GM12865 (cell line): Measurements from ENCODE around the gene WDR1.

Source experiments
- DNase-seq: peaks from one replicate; pipeline ENCODE4 v3.0.0; 2010; ENCODE audit warnings: low read depth
- H3K4me3 ChIP-seq: 2 replicates; pipeline ENCODE4 v1.5.1; 2011; ENCODE audit warnings: mild to moderate bottlenecking, low read depth, low read length, control low read depth
- TF ChIP-seq, protein P1 (sequence below): IDR thresholded peaks from 2 replicates; pipeline ENCODE4 v1.5.1; 2011; ENCODE audit warnings: low read length, control low read depth, low read depth, inconsistent platforms; ENCODE audit not compliant: insufficient read depth; ENCODE audit errors: missing control alignments

WDR1 gene

DNA sequence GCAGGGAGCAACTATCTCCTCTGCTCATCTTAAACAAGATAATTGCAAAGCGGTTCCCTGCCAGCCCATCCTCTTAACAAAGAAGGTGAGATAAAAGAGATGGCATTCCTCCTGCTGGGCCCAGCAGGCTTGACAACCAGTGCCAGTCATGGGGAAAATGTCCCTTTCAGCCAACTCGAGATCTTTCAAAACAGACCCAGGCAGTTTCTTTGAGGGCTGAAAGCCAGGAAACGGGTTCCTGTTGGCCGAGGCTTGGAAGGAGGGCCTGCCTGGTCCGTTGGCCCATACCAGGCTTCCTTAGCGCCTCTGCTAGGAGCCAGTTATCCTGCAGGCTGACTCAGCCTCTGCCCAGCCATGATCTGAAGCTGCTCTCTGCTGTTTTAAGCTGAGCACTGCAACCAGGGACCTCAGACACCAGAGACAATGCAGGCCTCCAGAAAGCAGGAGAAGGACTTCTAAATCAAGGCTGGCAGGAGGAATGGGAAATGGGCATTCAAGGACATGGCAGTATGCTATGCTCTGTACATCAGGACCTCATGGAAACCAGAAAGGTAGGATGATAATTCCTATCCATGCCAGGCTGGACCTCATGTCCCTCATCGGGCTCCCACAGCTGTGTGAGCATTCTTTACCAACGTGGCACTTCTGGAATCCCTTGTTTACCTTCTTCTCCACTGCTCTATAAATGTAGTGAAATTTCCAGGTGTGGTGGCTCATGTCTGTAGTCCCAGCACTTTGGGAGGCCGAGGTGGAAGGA, 52.9 kb downstream of the WDR1 start:
- TF ChIP-seq, protein P1, sequence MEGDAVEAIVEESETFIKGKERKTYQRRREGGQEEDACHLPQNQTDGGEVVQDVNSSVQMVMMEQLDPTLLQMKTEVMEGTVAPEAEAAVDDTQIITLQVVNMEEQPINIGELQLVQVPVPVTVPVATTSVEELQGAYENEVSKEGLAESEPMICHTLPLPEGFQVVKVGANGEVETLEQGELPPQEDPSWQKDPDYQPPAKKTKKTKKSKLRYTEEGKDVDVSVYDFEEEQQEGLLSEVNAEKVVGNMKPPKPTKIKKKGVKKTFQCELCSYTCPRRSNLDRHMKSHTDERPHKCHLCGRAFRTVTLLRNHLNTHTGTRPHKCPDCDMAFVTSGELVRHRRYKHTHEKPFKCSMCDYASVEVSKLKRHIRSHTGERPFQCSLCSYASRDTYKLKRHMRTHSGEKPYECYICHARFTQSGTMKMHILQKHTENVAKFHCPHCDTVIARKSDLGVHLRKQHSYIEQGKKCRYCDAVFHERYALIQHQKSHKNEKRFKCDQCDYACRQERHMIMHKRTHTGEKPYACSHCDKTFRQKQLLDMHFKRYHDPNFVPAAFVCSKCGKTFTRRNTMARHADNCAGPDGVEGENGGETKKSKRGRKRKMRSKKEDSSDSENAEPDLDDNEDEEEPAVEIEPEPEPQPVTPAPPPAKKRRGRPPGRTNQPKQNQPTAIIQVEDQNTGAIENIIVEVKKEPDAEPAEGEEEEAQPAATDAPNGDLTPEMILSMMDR, result peak; percentile 14
- H3K4me3 ChIP-seq, result no peak overlapping the region
- DNase-seq, result no peak

DNA sequence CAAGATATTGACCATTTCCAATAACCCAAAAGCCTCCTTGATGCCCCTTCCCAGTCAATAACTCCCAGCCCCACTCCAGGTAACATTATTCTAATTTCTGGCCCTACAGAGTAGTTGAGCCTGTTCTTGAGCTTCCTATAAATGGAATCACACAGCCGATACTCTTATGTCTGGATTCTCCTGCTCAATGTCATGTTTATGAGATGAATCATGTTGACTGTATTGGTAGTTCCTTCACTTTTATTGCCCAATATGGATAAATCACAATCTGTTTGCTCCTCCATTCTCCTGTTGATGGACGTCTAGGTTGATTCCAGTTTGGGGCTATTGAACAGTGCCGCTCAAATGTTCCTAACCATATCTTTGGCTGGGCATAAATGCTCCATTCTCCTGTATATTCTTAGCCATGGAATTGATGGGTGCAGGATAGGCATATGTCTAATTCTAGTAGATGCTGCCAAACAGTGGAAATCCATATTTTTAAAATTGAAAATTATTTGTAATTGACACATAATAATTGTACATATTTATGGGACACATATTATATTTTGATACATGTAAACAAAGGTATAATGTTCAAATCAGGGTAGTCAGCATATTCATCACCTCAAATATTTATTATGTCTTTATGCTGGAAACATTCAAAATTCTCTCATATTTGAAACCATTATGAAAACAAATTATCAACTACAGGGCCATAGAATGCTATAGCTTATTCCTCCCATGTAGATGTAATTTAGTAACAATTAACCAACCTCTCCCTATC, 54.8 kb downstream of the WDR1 start:
- no peak overlapping the region for H3K4me3 ChIP-seq
- DNase-seq, result no peak
- TF ChIP-seq, protein P1, result no peak

DNA sequence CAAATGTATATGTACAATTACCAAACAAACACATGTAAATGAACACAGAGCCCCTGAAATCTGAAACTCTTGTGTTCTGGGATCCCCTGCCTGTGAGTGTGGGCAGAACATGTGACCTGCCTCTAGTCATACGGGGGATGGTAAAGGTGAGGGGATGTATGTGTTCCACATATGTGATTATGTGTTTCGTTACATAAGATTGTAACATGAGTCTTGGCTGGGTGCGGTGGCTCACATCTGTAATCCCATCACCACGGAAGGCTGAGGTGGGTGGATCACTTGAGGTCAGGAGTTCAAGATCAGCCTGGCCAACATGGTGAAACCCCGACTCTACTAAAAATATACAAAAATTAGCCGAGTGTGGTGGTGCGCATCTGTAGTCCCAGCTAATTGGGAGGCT, 58.2 kb downstream of the WDR1 start:
- no peak overlapping the region for H3K4me3 ChIP-seq
- TF ChIP-seq, protein P1, result no peak
- no peak for DNase-seq

DNA sequence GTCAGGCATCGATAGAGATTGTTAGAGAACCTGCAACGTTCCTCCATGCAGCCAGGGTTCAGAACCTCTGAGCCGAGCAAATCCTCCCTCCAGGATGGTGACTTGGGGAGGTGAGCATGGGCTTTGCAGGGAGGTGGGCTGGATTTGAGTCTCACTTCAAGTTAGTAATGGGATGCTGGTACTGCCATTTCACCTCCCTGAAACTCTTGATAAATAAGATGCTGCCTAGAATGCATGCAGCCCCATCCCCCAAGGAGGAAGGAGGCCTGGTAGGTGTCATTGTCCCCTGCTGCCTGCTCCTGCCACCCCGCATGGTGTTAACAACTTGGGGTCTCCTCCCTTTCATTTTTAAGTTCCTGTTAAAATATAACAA, 59.6 kb downstream of the WDR1 start:
- TF ChIP-seq, protein P1, result no peak
- DNase-seq, result no peak

DNA sequence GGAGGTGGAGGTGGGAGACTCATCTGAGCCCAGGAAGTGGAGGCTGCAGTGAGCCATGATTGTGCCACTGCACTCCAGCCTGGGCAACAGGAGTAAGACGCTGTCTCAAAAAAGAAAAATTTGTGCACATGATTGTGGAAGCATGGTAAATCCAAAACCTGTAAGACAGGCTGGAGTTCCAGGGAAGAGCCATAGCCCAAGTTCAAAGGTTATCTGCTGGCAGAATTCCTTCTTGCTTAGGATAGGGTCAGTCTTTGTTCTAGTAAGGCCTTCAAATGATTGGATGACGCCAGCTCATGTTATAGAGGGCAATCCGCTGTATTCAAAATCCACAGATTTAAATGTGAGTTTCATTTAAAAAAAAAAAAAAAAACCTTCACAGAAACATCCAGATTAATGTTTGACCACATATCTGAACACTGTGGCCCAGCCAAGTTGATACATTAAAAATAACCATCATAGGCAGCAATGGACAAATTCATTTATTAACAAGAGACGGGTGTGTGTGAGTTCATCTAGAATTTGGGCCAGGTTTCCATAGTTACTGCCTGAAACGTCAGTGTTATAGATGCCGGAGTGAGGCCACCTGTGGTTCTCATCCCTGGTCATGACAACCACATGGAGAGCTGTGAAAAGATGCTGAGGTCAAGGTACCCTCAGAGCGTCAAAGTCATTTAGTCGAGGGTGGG, 60.1 kb downstream of the WDR1 start:
- H3K4me3 ChIP-seq, result no peak overlapping the region
- TF ChIP-seq, protein P1, result no peak
- no peak for DNase-seq

More for the DNA sequence above, 59.6 kb downstream of the WDR1 start:
- H3K4me3 ChIP-seq, result no peak overlapping the region

DNA sequence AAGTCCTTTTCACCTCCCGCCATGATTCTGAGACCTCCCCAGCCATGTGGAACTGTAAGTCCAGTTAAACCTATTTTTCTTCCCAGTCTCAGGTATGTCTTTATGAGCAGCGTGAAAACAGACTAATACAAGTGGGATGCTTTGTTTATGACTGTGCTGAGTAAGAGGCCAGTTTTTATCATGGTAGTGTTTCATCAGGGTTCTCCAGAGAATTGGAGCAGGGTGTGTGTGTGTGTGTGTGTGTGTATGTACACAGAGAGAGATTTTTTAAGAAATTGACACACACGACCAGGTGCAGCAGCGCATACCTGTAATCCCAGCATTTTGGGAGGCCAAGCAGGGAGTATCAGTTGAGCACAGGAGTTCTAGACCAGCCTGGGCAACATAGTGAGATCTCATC, 60.7 kb downstream of the WDR1 start:
- no peak for DNase-seq
- TF ChIP-seq, protein P1, result no peak
- no peak overlapping the region for H3K4me3 ChIP-seq
